Psoas muscle (tissue), 8 donors: ENCODE data around the gene SRF. TPM values are rescaled to one million over a fixed set of nuclear protein-coding genes. Genes with fewer than 3 reads are reported as not detected.

Source experiments
- ATAC-seq, 4 donors: fragments of 200-7000 bp; cut with Tn5 transposase; one replicate each; pipeline ENCODE4 v1.9.1; 2020; ENCODE audit warnings: moderate library complexity in 3 of 4, mild to moderate bottlenecking in 2 of 4
- DNase-seq, 2 donors: peaks; one replicate each; pipeline ENCODE4 v3.0.0-alpha.2; 2020
- H3K27ac ChIP-seq: fragments of 200-600 bp; one replicate; pipeline ENCODE4 v1.8.0; 2022
- H3K27me3 ChIP-seq, 3 donors: fragments of 200-600 bp in 1 of 3; one replicate each; pipeline versions ENCODE4 v1.6.1 to v1.8.0; 2013 to 2022; ENCODE audit warnings: low read length in 2 of 3, mild to moderate bottlenecking in 2 of 3, moderate library complexity in 1 of 3; ENCODE audit not compliant: insufficient read depth in 3 of 3
- H3K36me3 ChIP-seq, 2 donors: fragments of 200-600 bp in 1 of 2; one replicate each; pipeline versions ENCODE4 v1.6.1 to v1.8.0; 2013 to 2022; ENCODE audit warnings: low read depth in 1 of 2, mild to moderate bottlenecking in 1 of 2, moderate library complexity in 1 of 2; ENCODE audit not compliant: insufficient read depth in 1 of 2
- H3K4me1 ChIP-seq: fragments of 200-600 bp; one replicate; pipeline ENCODE4 v1.8.0; 2022
- H3K4me3 ChIP-seq: fragments of 200-600 bp; one replicate; pipeline ENCODE4 v1.8.0; 2022; ENCODE audit warnings: mild to moderate bottlenecking
- H3K9me3 ChIP-seq: fragments of 200-600 bp; one replicate; pipeline ENCODE4 v1.8.0; 2022
- WGBS, 3 donors: extraction: QIAGEN DNeasy Blood & Tissue Kit; methylation state at CpG; one replicate each; pipeline versions ENCODE4 v1.1.6 to v1.1.7; 2013; 5-methylcytosine and 5-hydroxymethylcytosine counted together
- intact Hi-C, 2 donors: fragments of 100-400 bp; cut with DNase I; formaldehyde crosslinking; loops; one replicate each; pipeline versions ENCODE4 v1.11.0 to v1.14.2; 2022
- polyA plus RNA-seq, 3 donors: library from polyadenylated mRNA; stranded (reverse); fragments of 200-250 nt; gene quantifications; one replicate each; pipeline ENCODE4 v1.2.3, GENCODE V29; 2013
- total RNA-seq, 4 donors: library from RNA; stranded (reverse); fragmentation: NEBNext Ultra II Directional in 2 of 4; extraction: Animal tissue kit (Norgen Biotek cat#: 25700) in 2 of 4; gene quantifications; one replicate each; pipeline versions ENCODE4 v1.2.1 to v1.2.4, GENCODE V29; 2021 to 2023
- TF ChIP-seq, protein P1 (sequence below): fragments of 200-600 bp; IDR thresholded peaks from one replicate; pipeline ENCODE4 v1.8.0; 2022; ENCODE audit warnings: antibody characterized with exemption
- donor health status: healthy with polysubstance abuse.
- donor health status: DM: no; HTN: no; CAD: no; lungs with moderate emphysema.
- donor health status: Bipolar disorder and iron deficiency.
- donor health status: healthy.
- donor health status: DM: yes; HTN: yes; CAD: no.
- donor health status: DM: no; HTN: no; CAD: no.
- donor health status: DM: no; HTN: no; CAD: no.
- donor health status: DM: yes; HTN: yes; CAD: no.

Gene SRF
- total and polyA plus RNA-seq, 7 donors = 26.3 to 57.7 (median 39.3) TPM

- DNase-seq = no peak
- 74 to 75% (median 75%) methylated on average over 5 to 6 of the region's 6 CpGs for WGBS, 3 donors
- Histone ChIP-seq H3K4me3 (no peak overlapping the region), H3K27ac (no peak overlapping the region), H3K36me3 (no peaks in the 10 kb centered on the region), H3K4me1 (no peaks in the 10 kb centered on the region), H3K9me3 (no peaks in the 10 kb centered on the region), H3K27me3 (no peaks in the 10 kb centered on the region)
- ATAC-seq = no peak
- TF ChIP-seq, protein P1, sequence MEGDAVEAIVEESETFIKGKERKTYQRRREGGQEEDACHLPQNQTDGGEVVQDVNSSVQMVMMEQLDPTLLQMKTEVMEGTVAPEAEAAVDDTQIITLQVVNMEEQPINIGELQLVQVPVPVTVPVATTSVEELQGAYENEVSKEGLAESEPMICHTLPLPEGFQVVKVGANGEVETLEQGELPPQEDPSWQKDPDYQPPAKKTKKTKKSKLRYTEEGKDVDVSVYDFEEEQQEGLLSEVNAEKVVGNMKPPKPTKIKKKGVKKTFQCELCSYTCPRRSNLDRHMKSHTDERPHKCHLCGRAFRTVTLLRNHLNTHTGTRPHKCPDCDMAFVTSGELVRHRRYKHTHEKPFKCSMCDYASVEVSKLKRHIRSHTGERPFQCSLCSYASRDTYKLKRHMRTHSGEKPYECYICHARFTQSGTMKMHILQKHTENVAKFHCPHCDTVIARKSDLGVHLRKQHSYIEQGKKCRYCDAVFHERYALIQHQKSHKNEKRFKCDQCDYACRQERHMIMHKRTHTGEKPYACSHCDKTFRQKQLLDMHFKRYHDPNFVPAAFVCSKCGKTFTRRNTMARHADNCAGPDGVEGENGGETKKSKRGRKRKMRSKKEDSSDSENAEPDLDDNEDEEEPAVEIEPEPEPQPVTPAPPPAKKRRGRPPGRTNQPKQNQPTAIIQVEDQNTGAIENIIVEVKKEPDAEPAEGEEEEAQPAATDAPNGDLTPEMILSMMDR = no peak
- intact Hi-C loops = no loop called here
Measured at GRCh38 chr6:43125119-43125518, 46.0 kb upstream of the SRF start.

DNA sequence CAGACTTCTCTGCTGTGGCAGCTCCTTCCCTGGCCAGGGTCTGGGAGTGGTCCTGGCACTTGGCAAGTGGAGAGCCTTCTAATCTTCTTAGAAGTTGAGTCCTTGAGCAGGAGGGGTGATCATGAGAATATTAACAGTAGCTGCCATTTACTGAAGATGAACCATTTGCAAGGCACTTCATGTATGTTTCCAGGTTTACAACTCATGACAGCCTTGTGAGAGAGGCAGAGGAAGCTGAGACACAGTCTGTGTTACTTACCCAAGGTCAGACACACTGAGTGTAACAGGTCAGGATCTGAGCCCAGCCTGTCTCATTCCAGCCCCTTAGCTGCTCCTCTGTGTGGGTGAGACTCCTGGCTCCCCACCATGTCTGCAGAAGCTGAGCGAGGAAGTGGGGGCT lies 45.5 kb upstream of the SRF start:
- no peaks in the 10 kb centered on the region for H3K36me3 ChIP-seq
- no peaks in the 10 kb centered on the region for H3K9me3 ChIP-seq
- DNase-seq (no peak), ATAC-seq (no peak)
- H3K4me1 ChIP-seq = no peaks in the 10 kb centered on the region
- WGBS, 3 donors = 94 to 95% (median 95%) methylated on average over 1 of the region's 1 CpG
- H3K4me3 ChIP-seq = no peak overlapping the region
- intact Hi-C loops = no loop called here
- H3K27me3 ChIP-seq = no peaks in the 10 kb centered on the region
- TF ChIP-seq, protein P1 = no peak
- no peak overlapping the region for H3K27ac ChIP-seq

GRCh38 chr6:43127180-43127579 lies 43.9 kb upstream of the SRF start:
- no peaks in the 10 kb centered on the region for H3K4me1 ChIP-seq
- no peaks in the 10 kb centered on the region for H3K27me3 ChIP-seq
- H3K4me3 ChIP-seq = no peak overlapping the region
- no peak overlapping the region for H3K27ac ChIP-seq
- DNase-seq (no peak), ATAC-seq (no peak)
- H3K36me3 ChIP-seq = no peaks in the 10 kb centered on the region
- no peaks in the 10 kb centered on the region for H3K9me3 ChIP-seq
- intact Hi-C loops = no loop called here
- WGBS, 3 donors = 90 to 92% (median 90%) methylated on average over 12 of the region's 12 CpGs
- TF ChIP-seq, protein P1 = no peak

DNA sequence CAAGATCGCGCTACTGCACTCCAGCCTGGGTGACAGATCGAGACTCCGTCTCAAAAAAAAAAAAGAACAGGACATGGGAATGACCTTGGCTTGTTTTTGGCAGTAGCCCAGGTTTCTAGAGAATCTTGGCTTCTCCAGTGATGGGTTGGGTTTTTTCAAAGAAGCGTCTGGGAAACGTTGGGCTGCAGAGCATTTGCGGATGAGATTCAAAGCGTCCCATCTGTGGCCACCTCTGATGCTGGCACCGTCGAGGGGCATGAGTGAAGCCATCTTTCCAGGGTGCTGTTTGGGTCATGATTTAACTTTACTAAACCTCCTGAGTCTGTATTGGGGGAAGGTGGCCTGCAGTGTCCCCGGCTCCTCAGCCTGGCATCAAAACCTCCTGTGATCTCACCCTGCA lies 43.2 kb upstream of the SRF start:
- Histone ChIP-seq H3K36me3 (no peaks in the 10 kb centered on the region), H3K27ac (no peak overlapping the region), H3K27me3 (no peaks in the 10 kb centered on the region), H3K4me3 (no peak overlapping the region), H3K4me1 (no peaks in the 10 kb centered on the region), H3K9me3 (no peaks in the 10 kb centered on the region)
- DNase-seq (no peak), ATAC-seq (no peak)
- intact Hi-C loops = no loop called here
- TF ChIP-seq, protein P1 = no peak
- WGBS, 3 donors = 39 to 47% (median 39%) methylated on average over 11 of the region's 11 CpGs

DNA sequence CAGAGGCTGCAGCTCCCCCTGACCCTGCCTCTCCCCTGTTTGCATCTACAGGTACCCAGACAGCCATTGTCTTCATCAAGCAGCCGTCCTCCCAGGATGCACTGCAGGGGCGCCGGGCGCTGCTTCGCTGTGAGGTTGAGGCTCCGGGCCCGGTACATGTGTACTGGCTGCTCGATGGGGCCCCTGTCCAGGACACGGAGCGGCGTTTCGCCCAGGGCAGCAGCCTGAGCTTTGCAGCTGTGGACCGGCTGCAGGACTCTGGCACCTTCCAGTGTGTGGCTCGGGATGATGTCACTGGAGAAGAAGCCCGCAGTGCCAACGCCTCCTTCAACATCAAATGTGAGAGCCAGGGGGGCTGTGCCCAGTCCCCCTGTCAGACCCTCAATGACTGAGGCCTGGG lies 42.1 kb upstream of the SRF start:
- no peak overlapping the region for H3K27ac ChIP-seq
- no peaks in the 10 kb centered on the region for H3K9me3 ChIP-seq
- ATAC-seq = no peak
- TF ChIP-seq, protein P1 = no peak
- DNase-seq = no peak
- WGBS, 3 donors = 37 to 42% (median 41%) methylated on average over 16 of the region's 16 CpGs
- no peaks in the 10 kb centered on the region for H3K36me3 ChIP-seq
- no peaks in the 10 kb centered on the region for H3K4me1 ChIP-seq
- intact Hi-C loops = no loop called here
- no peaks in the 10 kb centered on the region for H3K27me3 ChIP-seq
- H3K4me3 ChIP-seq = no peak overlapping the region
